Kidney (tissue), 14 donors: ENCODE measurements around the gene OSR1. TPM values are rescaled to one million over a fixed set of nuclear protein-coding genes. Genes with fewer than 3 reads are reported as not detected.

Experiments
- DNase-seq, 5 donors: peaks; one replicate each; pipeline ENCODE4 v3.0.0-alpha.2; 2013 to 2020
- FAIRE-seq: peaks from 2 replicates; lab custom pipeline; 2012; peaks lifted over from hg19 to GRCh38; lab: Jason Lieb, UNC
- H3K27ac ChIP-seq, 2 donors: one replicate each; pipeline ENCODE4 v1.7.0; 2013; ENCODE audit warnings: low read depth in 2 of 2, low read length in 2 of 2, inconsistent platforms in 1 of 2
- H3K27me3 ChIP-seq: one replicate; pipeline ENCODE4 v1.7.1; 2013; ENCODE audit warnings: low read length, inconsistent platforms; ENCODE audit not compliant: control insufficient read depth, insufficient read depth
- H3K36me3 ChIP-seq, 3 donors: one replicate each; pipeline versions ENCODE4 v1.7.0 to v1.7.1; 2013; ENCODE audit warnings: low read length in 3 of 3, control low read depth in 1 of 3, inconsistent platforms in 1 of 3; ENCODE audit not compliant: insufficient read depth in 3 of 3, control insufficient read depth in 2 of 3
- H3K4me1 ChIP-seq, 3 donors: one replicate each; pipeline versions ENCODE4 v1.7.0 to v1.7.1; 2013; ENCODE audit warnings: low read length in 3 of 3, inconsistent platforms in 1 of 3, low read depth in 1 of 3; ENCODE audit not compliant: control insufficient read depth in 2 of 3, insufficient read depth in 2 of 3
- H3K4me3 ChIP-seq, 3 donors: one replicate each; pipeline versions ENCODE4 v1.7.0 to v1.8.1; 2013; ENCODE audit warnings: low read length in 3 of 3, control low read depth in 1 of 3, inconsistent platforms in 1 of 3
- H3K9ac ChIP-seq, 3 donors: one replicate each; pipeline versions ENCODE4 v1.7.0 to v1.7.1; 2013; ENCODE audit warnings: low read length in 3 of 3, control low read depth in 1 of 3, inconsistent platforms in 1 of 3
- H3K9me3 ChIP-seq, 3 donors: one replicate each; pipeline versions ENCODE4 v1.7.0 to v1.7.1; 2013; ENCODE audit warnings: low read length in 3 of 3, control low read depth in 1 of 3, inconsistent platforms in 1 of 3; ENCODE audit not compliant: control insufficient read depth in 2 of 3, insufficient read depth in 1 of 3
- CTCF ChIP-seq: IDR thresholded peaks from 3 replicates; pipeline ENCODE4 v1.5.1; 2012; ENCODE audit warnings: mild to moderate bottlenecking, moderate library complexity, borderline replicate concordance; ENCODE audit not compliant: insufficient read depth; ENCODE audit errors: extremely low read depth
- intact Hi-C: fragments of 100-400 bp; cut with DNase I; formaldehyde crosslinking; loops from one replicate; pipeline ENCODE4 v1.11.1; 2022
- polyA plus RNA-seq: library from polyadenylated mRNA; stranded (reverse); fragments of 350-450 nt; fragmentation: Illumina TruSeq; extraction: RNeasy Lipid Tissue Mini Kit (QIAGEN cat#74804); gene quantifications from one replicate; pipeline ENCODE4 v1.2.3, GENCODE V29; 2014; ENCODE audit warnings: low read depth, low replicate concordance; ENCODE audit not compliant: insufficient read depth
- total RNA-seq: library from RNA; stranded (reverse); fragmentation: NEBNext Ultra II Directional; extraction: Animal tissue kit (Norgen Biotek cat#: 25700); gene quantifications from one replicate; pipeline ENCODE4 v1.2.1, GENCODE V29; 2021
- donor health status: control.
- donor health status: control.
- donor health status: control.
- donor health status: control.
- donor health status: control.
- donor health status: DM: yes; HTN: yes; CAD: no.
- donor health status: Normal renal cell carcinoma (clear cell type).

OSR1 gene
- total and polyA plus RNA-seq, 2 donors from 2014 or later, result 0.99 to 1.6 TPM

- intact Hi-C loops, result no loop called here
- no peak overlapping the region for H3K9ac ChIP-seq
- H3K27me3 ChIP-seq, result peaks cover 30% of the 10 kb centered on the region
- H3K4me1 ChIP-seq, result no peaks in the 10 kb centered on the region
- no peaks in the 10 kb centered on the region for H3K36me3 ChIP-seq
- H3K4me3 ChIP-seq, result no peak overlapping the region
- peak; percentile 41 to 80 (median 65) for DNase-seq
- no peak overlapping the region for H3K27ac ChIP-seq
- H3K9me3 ChIP-seq, result no peaks in the 10 kb centered on the region
- FAIRE-seq, result no peak
- peak; percentile 58 for TF ChIP-seq CTCF
Measured at GRCh38 chr2:19349911-19350677, 8.3 kb downstream of the OSR1 start.

GRCh38 chr2:19348692-19349091 is 9.7 kb downstream of the OSR1 start:
- Histone ChIP-seq H3K27me3 (peaks cover 19% of the 10 kb centered on the region), H3K36me3 (no peaks in the 10 kb centered on the region), H3K4me1 (no peaks in the 10 kb centered on the region), H3K9ac (peak overlapping the region in 1 of 3 donors; percentile 95), H3K4me3 (peak overlapping the region; percentile 75 to 89 (median 87)), H3K9me3 (no peaks in the 10 kb centered on the region), H3K27ac (no peak overlapping the region)
- DNase-seq (peak in 1 of 5 donors; percentile 63), FAIRE-seq (no peak)
- TF ChIP-seq CTCF, result no peak
- intact Hi-C loops, result no loop called here

GRCh38 chr2:19347619-19348562 is 10.5 kb downstream of the OSR1 start:
- peak overlapping the region; percentile 75 to 89 (median 87) for H3K4me3 ChIP-seq
- peaks cover 13% of the 10 kb centered on the region for H3K27me3 ChIP-seq
- H3K9me3 ChIP-seq, result no peaks in the 10 kb centered on the region
- FAIRE-seq (no peak), DNase-seq (peak; percentile 97 to 98 (median 98))
- peak overlapping the region; percentile 35 to 95 (median 78) for H3K9ac ChIP-seq
- no peaks in the 10 kb centered on the region for H3K4me1 ChIP-seq
- peak overlapping the region; percentile 79 to 96 for H3K27ac ChIP-seq
- intact Hi-C loops, result no loop called here
- H3K36me3 ChIP-seq, result no peaks in the 10 kb centered on the region
- no peak for TF ChIP-seq CTCF
